ENCODE data around the gene FER.

DNA sequence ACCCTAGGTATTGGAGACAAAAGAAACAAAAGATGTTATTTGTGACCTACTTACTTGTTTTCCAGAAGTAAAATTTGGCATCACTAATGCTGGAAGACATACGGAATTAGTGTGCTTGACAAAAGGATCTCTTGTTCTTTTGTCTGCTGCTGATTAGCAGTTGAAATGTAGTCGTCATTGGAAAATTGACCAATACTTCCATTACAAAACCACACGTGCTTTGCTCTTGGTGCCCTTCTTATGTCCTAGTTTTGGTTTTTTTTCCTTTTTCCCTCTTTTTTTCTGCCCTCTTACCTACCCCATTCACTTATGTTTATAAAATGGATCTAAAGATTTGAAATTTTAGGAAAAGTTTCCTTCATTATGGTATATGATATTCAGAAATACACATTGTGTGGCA, 197.4 kb downstream of the FER start:
- TF ChIP-seq, protein P1, sequence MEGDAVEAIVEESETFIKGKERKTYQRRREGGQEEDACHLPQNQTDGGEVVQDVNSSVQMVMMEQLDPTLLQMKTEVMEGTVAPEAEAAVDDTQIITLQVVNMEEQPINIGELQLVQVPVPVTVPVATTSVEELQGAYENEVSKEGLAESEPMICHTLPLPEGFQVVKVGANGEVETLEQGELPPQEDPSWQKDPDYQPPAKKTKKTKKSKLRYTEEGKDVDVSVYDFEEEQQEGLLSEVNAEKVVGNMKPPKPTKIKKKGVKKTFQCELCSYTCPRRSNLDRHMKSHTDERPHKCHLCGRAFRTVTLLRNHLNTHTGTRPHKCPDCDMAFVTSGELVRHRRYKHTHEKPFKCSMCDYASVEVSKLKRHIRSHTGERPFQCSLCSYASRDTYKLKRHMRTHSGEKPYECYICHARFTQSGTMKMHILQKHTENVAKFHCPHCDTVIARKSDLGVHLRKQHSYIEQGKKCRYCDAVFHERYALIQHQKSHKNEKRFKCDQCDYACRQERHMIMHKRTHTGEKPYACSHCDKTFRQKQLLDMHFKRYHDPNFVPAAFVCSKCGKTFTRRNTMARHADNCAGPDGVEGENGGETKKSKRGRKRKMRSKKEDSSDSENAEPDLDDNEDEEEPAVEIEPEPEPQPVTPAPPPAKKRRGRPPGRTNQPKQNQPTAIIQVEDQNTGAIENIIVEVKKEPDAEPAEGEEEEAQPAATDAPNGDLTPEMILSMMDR (conservative IDR thresholded peaks at IDR 0.05), result no peak
- TF ChIP-seq ZFX (IDR thresholded peaks at IDR 0.05), result no peak
